Measurements from ENCODE around the gene ATP2B2. TPM values are rescaled to one million over a fixed set of nuclear protein-coding genes. Genes with fewer than 3 reads are reported as not detected.
A peak's percentile ranks its signal among the peaks of the same experiment; 100 is the strongest.

ATP2B2 gene
- total and polyA plus RNA-seq, 9 of the 15 experiments (the other 6 are each of a cell fraction or from before 2014, with no cell fraction given) = 0.06 TPM; not detected in 8

GRCh38 chr3:10292505-10293419, 212.6 kb downstream of the ATP2B2 start, which contains the start of gene GHRL (continued):
- no peak for TF ChIP-seq KLF1 (tag; IDR thresholded peaks at IDR 0.05)
- 0 out of 2 replicates have a peak, but pooled peaks have one; percentile 29 for TF ChIP-seq SIN3B (IDR thresholded peaks at IDR 0.05; ENCODE audit: low read depth)
- TF ChIP-seq MBD2 (IDR thresholded peaks at IDR 0.05; ENCODE audit: borderline replicate concordance, low read depth) = peak; percentile 50; the same call in 1 of the 2 replicates
- TF ChIP-seq POLR2B (IDR thresholded peaks at IDR 0.05; ENCODE audit: low read depth, partially characterized antibody) = peak; percentile 23
- peak; percentile 30; the same call in 1 of the 2 replicates for TF ChIP-seq CBFA2T2 (conservative IDR thresholded peaks at IDR 0.05)
- peak; percentile 70 for TF ChIP-seq ATF3 (IDR thresholded peaks at IDR 0.05)
- no peak for TF ChIP-seq ATF3 (CRISPR knock-in tag; conservative IDR thresholded peaks at IDR 0.05)
- TF ChIP-seq LARP7 (IDR thresholded peaks at IDR 0.05) = no peak
- no peak for TF ChIP-seq SMARCA5 (IDR thresholded peaks at IDR 0.05)
- TF ChIP-seq ASH1L (IDR thresholded peaks at IDR 0.05; ENCODE audit: borderline replicate concordance, low read depth, partially characterized antibody) = no peak
- TF ChIP-seq ZNF184 (CRISPR knock-in tag; IDR thresholded peaks at IDR 0.05) = no peak
- 0 out of 2 replicates have a peak, but pooled peaks have one; percentile 40 for TF ChIP-seq PML (IDR thresholded peaks at IDR 0.05; ENCODE audit: low read length)
- no peak for TF ChIP-seq MCM5 (IDR thresholded peaks at IDR 0.05; ENCODE audit: low read depth)
- peak; percentile 52 for TF ChIP-seq SP1 (CRISPR knock-in tag; IDR thresholded peaks at IDR 0.05)
- no peak for TF ChIP-seq RBM15 (IDR thresholded peaks at IDR 0.05; ENCODE audit: insufficient read depth, low read length)
- TF ChIP-seq SMAD4 (CRISPR knock-in tag; conservative IDR thresholded peaks at IDR 0.05) = no peak
- TF ChIP-seq MAFG (tag; conservative IDR thresholded peaks at IDR 0.05) = peak; percentile 56
- TF ChIP-seq EP400 (IDR thresholded peaks at IDR 0.05) = peak; percentile 35
- TF ChIP-seq FOXA3 (CRISPR knock-in tag; conservative IDR thresholded peaks at IDR 0.05 in 1 of 2, IDR thresholded peaks at IDR 0.05 in 1 of 2) = peak in 1 of 2 experiments; percentile 85; a peak in 2 of 4 replicates
- no peak for TF ChIP-seq SIX5 (IDR thresholded peaks at IDR 0.05; ENCODE audit: borderline replicate concordance in 1 of 2, insufficient read depth in 1 of 2, low read depth in 1 of 2, low read length in 2 of 2)
- no peak for TF ChIP-seq NBN (IDR thresholded peaks at IDR 0.05; ENCODE audit: low read depth)
- TF ChIP-seq POU5F1 (IDR thresholded peaks at IDR 0.05; ENCODE audit: borderline replicate concordance, low read depth, low read length, partially characterized antibody) = no peak
- no peak for TF ChIP-seq HOXB6 (CRISPR knock-in tag; IDR thresholded peaks at IDR 0.05; ENCODE audit: borderline replicate concordance)
- TF ChIP-seq PHF8 (IDR thresholded peaks at IDR 0.05; ENCODE audit: borderline replicate concordance, low read length) = peak; percentile 25; the same call in 1 of the 2 replicates
- TF ChIP-seq MAZ (CRISPR knock-in tag; conservative IDR thresholded peaks at IDR 0.05 in 1 of 2, IDR thresholded peaks at IDR 0.05 in 1 of 2) = no peak
- TF ChIP-seq BRD4 (IDR thresholded peaks at IDR 0.05) = no peak; the same call in 1 of the 2 replicates
- peak; percentile 39; the same call in 1 of the 2 replicates for TF ChIP-seq CREM (IDR thresholded peaks at IDR 0.05; ENCODE audit: low read depth)
- no peak for TF ChIP-seq ZNF76 (CRISPR knock-in tag; IDR thresholded peaks at IDR 0.05; ENCODE audit: borderline replicate concordance)
- no peak; the same call in 1 of the 2 replicates for TF ChIP-seq RNF2 (IDR thresholded peaks at IDR 0.05)
- no peak for TF ChIP-seq FOXK1 (CRISPR knock-in tag; IDR thresholded peaks at IDR 0.05; ENCODE audit: borderline replicate concordance)
- peak; percentile 48; the same call in 1 of the 2 replicates for TF ChIP-seq FOSL1 (tag; conservative IDR thresholded peaks at IDR 0.05)
